LoVo (cell line): ENCODE measurements around the gene OTOL1.

Experiments
- DNase-seq: peaks from one replicate; pipeline ENCODE4 v3.0.0-alpha.2; 2016; ENCODE audit warnings: low spot score

Gene OTOL1

DNA sequence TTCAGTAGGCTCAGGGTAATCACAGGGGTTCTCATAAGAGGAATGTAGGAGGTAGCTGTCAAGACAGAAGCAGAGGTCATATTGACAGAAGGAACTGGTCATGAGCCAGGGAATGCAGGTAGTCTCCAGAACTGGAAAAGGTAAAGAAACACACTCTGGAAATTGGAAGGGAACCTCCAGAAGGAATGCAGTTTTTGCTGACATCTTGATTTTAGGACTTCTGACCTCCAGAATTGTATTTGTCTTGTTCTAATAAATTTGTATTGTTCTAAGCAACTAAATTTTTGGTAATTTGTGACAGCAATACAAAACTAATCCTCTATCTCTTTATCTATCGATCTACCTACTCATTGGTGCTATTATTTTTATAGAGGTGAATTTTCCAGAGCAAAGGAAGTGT lies 49.2 kb downstream of the OTOL1 start:
- no peak for DNase-seq

- no peak for DNase-seq
These were observed 51.7 kb downstream of the OTOL1 start for GRCh38 chr3:161548301-161548700.

DNA sequence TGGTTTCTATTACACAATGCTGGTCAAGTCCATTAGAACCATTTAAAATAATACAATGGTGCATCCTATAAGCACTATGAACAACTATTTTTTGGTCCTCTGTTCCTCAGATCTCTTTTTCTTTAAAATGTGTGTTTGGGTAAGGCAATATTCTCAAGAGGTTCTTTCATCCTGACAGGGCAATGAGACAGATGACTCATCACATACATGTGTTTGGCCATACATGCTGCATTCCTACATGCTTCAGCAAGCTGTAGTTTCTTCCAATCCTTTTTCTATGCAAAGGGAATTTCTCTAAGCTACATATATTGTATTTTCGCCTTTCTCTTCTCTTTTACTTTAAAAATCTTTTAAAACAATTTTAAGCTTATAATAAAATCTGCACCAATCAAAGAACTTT lies 52.7 kb downstream of the OTOL1 start:
- DNase-seq, result no peak

DNA sequence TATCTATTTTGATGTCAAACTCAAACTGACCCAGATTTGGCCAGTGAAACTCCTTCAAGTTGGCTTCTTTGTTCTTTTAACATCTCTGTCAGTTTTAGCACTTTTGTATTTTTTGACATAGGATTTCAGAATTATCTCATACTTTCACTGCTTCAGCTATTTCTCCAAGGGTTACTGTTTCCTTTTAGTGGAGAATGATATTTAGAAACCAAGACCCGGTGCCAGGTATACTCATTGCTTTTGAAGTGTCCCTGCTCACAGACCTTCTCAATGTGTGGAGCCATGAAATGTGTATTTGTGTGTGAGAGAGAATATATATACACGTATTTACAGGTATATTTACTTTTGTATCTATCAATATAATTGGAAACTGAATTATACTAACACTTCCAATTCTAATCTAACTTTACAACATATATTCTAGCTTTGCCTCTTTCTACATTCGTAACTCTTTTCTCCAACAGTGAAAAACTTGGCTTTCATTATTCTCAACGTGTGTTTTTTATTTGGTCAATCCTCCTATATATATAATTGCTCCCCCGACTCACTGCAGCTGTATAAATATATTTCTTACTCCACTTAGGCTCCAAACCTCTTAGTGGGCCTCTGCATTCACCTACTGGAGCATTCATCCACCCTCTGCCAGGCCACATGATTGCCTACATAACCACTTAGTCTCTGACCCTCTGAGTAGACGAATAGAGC lies 54.0 kb downstream of the OTOL1 start:
- no peak for DNase-seq

- no peak for DNase-seq
These were observed 55.1 kb downstream of the OTOL1 start for GRCh38 chr3:161551697-161552096.

GRCh38 chr3:161552984-161553560 lies 56.5 kb downstream of the OTOL1 start:
- no peak for DNase-seq
